H1 (cell line): ENCODE measurements around the gene FBXO21. TPM values are rescaled to one million over a fixed set of nuclear protein-coding genes. Genes with fewer than 3 reads are reported as not detected.

Experiments used
- CTCF ChIA-PET: fragments of 300-600 bp; sonication (Branson Sonifier 250); formaldehyde crosslinking; loops from one replicate; lab custom pipeline; 2021; ENCODE audit not compliant: partially characterized antibody; lab: Charles Lee
- POLR2A ChIA-PET: fragments of 300-600 bp; sonication (Branson Sonifier 250); formaldehyde crosslinking; loops from one replicate; lab custom pipeline; 2021; ENCODE audit warnings: inconsistent platforms; ENCODE audit not compliant: partially characterized antibody; lab: Charles Lee
- DNase-seq, 2 experiments: peaks; one replicate each; pipeline versions ENCODE4 v3.0.0 to v3.0.0-alpha.2; 2010 to 2022; ENCODE audit warnings: low spot score in 2 of 2, low read depth in 1 of 2, mixed read lengths in 1 of 2
- FAIRE-seq: peaks from 2 replicates; lab custom pipeline; 2011; peaks lifted over from hg19 to GRCh38; lab: Jason Lieb, UNC
- H2AFZ ChIP-seq: 2 replicates; pipeline ENCODE4 v1.8.1; 2012; ENCODE audit warnings: low read length, inconsistent platforms
- H2AK5ac ChIP-seq: 2 replicates; pipeline ENCODE4 v1.6.1; 2013; ENCODE audit warnings: low read depth, low read length
- H2BK120ac ChIP-seq: replicated peaks from 2 replicates; pipeline ENCODE3; 2013; ENCODE audit warnings: low read depth, low read length, inconsistent platforms
- H2BK12ac ChIP-seq: 2 replicates; pipeline ENCODE4 v1.6.1; 2013; ENCODE audit warnings: low read depth, low read length
- H2BK15ac ChIP-seq: 2 replicates; pipeline ENCODE4 v1.6.1; 2013; ENCODE audit warnings: low read length
- H2BK20ac ChIP-seq: 2 replicates; pipeline ENCODE4 v1.6.1; 2013; ENCODE audit warnings: low read length
- H2BK5ac ChIP-seq: 2 replicates; pipeline ENCODE4 v1.6.1; 2013; ENCODE audit warnings: low read depth, low read length
- H3K14ac ChIP-seq: 2 replicates; pipeline ENCODE4 v1.6.1; 2013; ENCODE audit warnings: inconsistent platforms; ENCODE audit not compliant: insufficient read length
- H3K18ac ChIP-seq: 2 replicates; pipeline ENCODE4 v1.6.1; 2013; ENCODE audit warnings: low read length; ENCODE audit errors: extremely low read depth
- H3K23ac ChIP-seq: 2 replicates; pipeline ENCODE4 v1.6.1; 2013; ENCODE audit warnings: inconsistent platforms; ENCODE audit not compliant: insufficient read length
- H3K23me2 ChIP-seq: 2 replicates; pipeline ENCODE4 v1.6.1; 2013; ENCODE audit warnings: low read depth, low read length
- H3K27ac ChIP-seq: 2 replicates; pipeline ENCODE4 v1.6.1; 2011; ENCODE audit warnings: low read depth, low read length, inconsistent platforms
- H3K27me3 ChIP-seq, 4 experiments: replicated peaks in 1 of 4; 1 replicate in 1 of 4; 2 replicates in 3 of 4; pipeline versions ENCODE4 v1.6.1 to v1.8.1; 2011 to 2013; ENCODE audit warnings: low read length in 3 of 4, mild to moderate bottlenecking in 3 of 4, inconsistent platforms in 2 of 4, mixed read lengths in 2 of 4, moderate library complexity in 1 of 4; ENCODE audit not compliant: control insufficient read depth in 3 of 4, insufficient read depth in 3 of 4; ENCODE audit errors: extremely low read depth in 1 of 4
- H3K36me3 ChIP-seq, 4 experiments: 2 replicates each; pipeline versions ENCODE4 v1.6.1 to v1.8.1; 2011 to 2013; ENCODE audit warnings: mild to moderate bottlenecking in 4 of 4, low read length in 3 of 4, moderate library complexity in 2 of 4, control low read depth in 1 of 4, inconsistent platforms in 1 of 4; ENCODE audit not compliant: insufficient read depth in 4 of 4, control insufficient read depth in 2 of 4
- H3K4ac ChIP-seq: replicated peaks from 2 replicates; pipeline ENCODE3; 2013; ENCODE audit warnings: low read length, low read depth, mixed read lengths, inconsistent platforms; ENCODE audit not compliant: insufficient read length
- H3K4me1 ChIP-seq, 4 experiments: replicated peaks in 1 of 4; 1 replicate in 1 of 4; 2 replicates in 3 of 4; pipeline versions ENCODE4 v1.6.1 to v1.8.1; 2011 to 2013; ENCODE audit warnings: low read length in 3 of 4, inconsistent platforms in 2 of 4, mixed read lengths in 1 of 4; ENCODE audit not compliant: insufficient read depth in 4 of 4, control insufficient read depth in 3 of 4
- H3K4me2 ChIP-seq, 2 experiments: 2 replicates each; pipeline versions ENCODE4 v1.6.1 to v1.8.1; 2011 to 2013; ENCODE audit warnings: low read depth in 2 of 2, low read length in 2 of 2, control low read depth in 1 of 2, inconsistent platforms in 1 of 2, mild to moderate bottlenecking in 1 of 2; ENCODE audit not compliant: insufficient read depth in 1 of 2
- H3K4me3 ChIP-seq, 4 experiments: fragments of 200-600, 300-600 bp in 1 of 4; sonication (generic), shearing (Covaris generic), sonication (Bioruptor Twin) in 1 of 4; 2 replicates each; pipeline versions ENCODE4 v1.5.1 to v1.8.1; 2011 to 2016; ENCODE audit warnings: low read length in 4 of 4, low read depth in 3 of 4, control low read depth in 2 of 4, inconsistent platforms in 2 of 4, mild to moderate bottlenecking in 2 of 4, mixed read lengths in 1 of 4, moderate library complexity in 1 of 4; ENCODE audit not compliant: insufficient read depth in 2 of 4; ENCODE audit errors: extremely low read depth in 1 of 4
- H3K56ac ChIP-seq: replicated peaks from 2 replicates; pipeline ENCODE3; 2013; ENCODE audit warnings: low read depth, mild to moderate bottlenecking, mixed read lengths, low read length, inconsistent platforms; ENCODE audit not compliant: insufficient read length
- H3K79me1 ChIP-seq: 2 replicates; pipeline ENCODE4 v1.6.1; 2013; ENCODE audit warnings: low read depth, low read length, control low read depth
- H3K79me2 ChIP-seq, 2 experiments: 2 replicates each; pipeline versions ENCODE4 v1.6.1 to v1.8.1; 2012 to 2013; ENCODE audit warnings: low read length in 2 of 2, mild to moderate bottlenecking in 2 of 2, inconsistent platforms in 1 of 2; ENCODE audit not compliant: insufficient read depth in 2 of 2, control insufficient read depth in 1 of 2
- H3K9ac ChIP-seq, 4 experiments: replicated peaks in 1 of 4; 1 replicate in 1 of 4; 2 replicates in 3 of 4; pipeline versions ENCODE4 v1.6.1 to v1.8.1; 2011 to 2013; ENCODE audit warnings: low read depth in 3 of 4, low read length in 3 of 4, control low read depth in 2 of 4, mild to moderate bottlenecking in 2 of 4, moderate library complexity in 2 of 4, inconsistent platforms in 1 of 4; ENCODE audit errors: extremely low read depth in 1 of 4
- H3K9me3 ChIP-seq, 2 experiments: 2 replicates each; pipeline versions ENCODE4 v1.6.1 to v1.8.1; 2012 to 2013; ENCODE audit warnings: mild to moderate bottlenecking in 2 of 2, moderate library complexity in 2 of 2, control low read depth in 1 of 2, inconsistent platforms in 1 of 2, low read depth in 1 of 2, low read length in 1 of 2, mixed read lengths in 1 of 2; ENCODE audit not compliant: insufficient read depth in 2 of 2
- H4K20me1 ChIP-seq, 2 experiments: replicated peaks in 1 of 2; 2 replicates each; pipeline versions ENCODE3 to v1.8.1; 2011 to 2013; ENCODE audit warnings: inconsistent platforms in 2 of 2, low read length in 2 of 2, mild to moderate bottlenecking in 1 of 2; ENCODE audit not compliant: insufficient read depth in 2 of 2, control insufficient read depth in 1 of 2
- H4K5ac ChIP-seq: 2 replicates; pipeline ENCODE4 v1.6.1; 2013; ENCODE audit warnings: low read length, low read depth, mixed read lengths, inconsistent platforms; ENCODE audit not compliant: insufficient read length
- H4K8ac ChIP-seq: 2 replicates; pipeline ENCODE4 v1.8.0; 2013; ENCODE audit warnings: mild to moderate bottlenecking, moderate library complexity, low read length, inconsistent platforms; ENCODE audit not compliant: insufficient read depth; ENCODE audit errors: extremely low read depth
- H4K91ac ChIP-seq: replicated peaks from 2 replicates; pipeline ENCODE3; 2013; ENCODE audit warnings: low read length, mixed read lengths, inconsistent platforms; ENCODE audit not compliant: insufficient read length
- BACH1 ChIP-seq: IDR thresholded peaks from 2 replicates; pipeline ENCODE4 v1.6.1; 2012; ENCODE audit warnings: low read length, improper control_type of control experiment
- CBX5 ChIP-seq: fragments of 300-800, 300-1000 bp; sonication (generic); IDR thresholded peaks from 2 replicates; pipeline ENCODE4 v1.7.1; 2016; ENCODE audit warnings: antibody characterized with exemption, low read length, low read depth
- CEBPB ChIP-seq: IDR thresholded peaks from 2 replicates; pipeline ENCODE4 v1.6.1; 2012; ENCODE audit warnings: low read depth, low read length
- CHD1 ChIP-seq: IDR thresholded peaks from 2 replicates; pipeline ENCODE4 v1.6.1; 2012; ENCODE audit warnings: low read depth, low read length, improper control_type of control experiment
- CHD2 ChIP-seq: IDR thresholded peaks from 2 replicates; pipeline ENCODE4 v1.6.1; 2012; ENCODE audit warnings: low read length, improper control_type of control experiment
- CTBP2 ChIP-seq: IDR thresholded peaks from 2 replicates; pipeline ENCODE4 v1.7.0; 2011; ENCODE audit warnings: borderline replicate concordance, mild to moderate bottlenecking, moderate library complexity, mixed read lengths, low read length; ENCODE audit not compliant: insufficient read depth, insufficient read length
- GTF2F1 ChIP-seq: IDR thresholded peaks from 2 replicates; pipeline ENCODE4 v1.6.1; 2012; ENCODE audit warnings: low read depth, low read length, improper control_type of control experiment, borderline replicate concordance
- JUND ChIP-seq: IDR thresholded peaks from 2 replicates; pipeline ENCODE4 v1.6.1; 2011; ENCODE audit warnings: mild to moderate bottlenecking, improper control_type of control experiment, low read length
- MAX ChIP-seq: IDR thresholded peaks from 2 replicates; pipeline ENCODE4 v1.6.1; 2012; ENCODE audit warnings: inconsistent platforms
- PHF8 ChIP-seq: fragments of 200-600 bp; sonication (generic); conservative IDR thresholded peaks from 2 replicates; pipeline ENCODE4 v1.7.1; 2012; ENCODE audit warnings: low read depth, mild to moderate bottlenecking, inconsistent platforms, low read length, moderate library complexity
- POU5F1 ChIP-seq: IDR thresholded peaks from 2 replicates; pipeline ENCODE4 v1.6.1; 2011; ENCODE audit warnings: low read depth, mild to moderate bottlenecking, low read length, moderate library complexity
- RAD21 ChIP-seq, 2 experiments: IDR thresholded peaks in 1 of 2; conservative IDR thresholded peaks in 1 of 2; 2 replicates each; pipeline ENCODE4 v1.6.1; 2011; ENCODE audit warnings: low read depth in 2 of 2, low read length in 2 of 2, improper control_type of control experiment in 1 of 2, inconsistent platforms in 1 of 2, mild to moderate bottlenecking in 1 of 2, moderate library complexity in 1 of 2
- RBBP5 ChIP-seq: IDR thresholded peaks from 2 replicates; pipeline ENCODE4 v1.7.1; 2012; ENCODE audit warnings: low read depth, mild to moderate bottlenecking, inconsistent platforms, low read length, moderate library complexity, borderline replicate concordance
- RFX5 ChIP-seq: IDR thresholded peaks from 2 replicates; pipeline ENCODE4 v1.6.1; 2011; ENCODE audit warnings: low read depth, low read length, improper control_type of control experiment, borderline replicate concordance
- TBP ChIP-seq: IDR thresholded peaks from 2 replicates; pipeline ENCODE4 v1.6.1; 2011; ENCODE audit warnings: low read depth, low read length, improper control_type of control experiment
- WGBS, 2 experiments: shearing (Covaris generic) in 1 of 2; methylation state at CpG; one replicate each; pipeline versions ENCODE4 v1.1.6 to v1.1.7; 2013 to 2015; ENCODE audit warnings: low lambda C conversion rate in 2 of 2, mixed read lengths in 2 of 2, inconsistent platforms in 1 of 2, low coverage in 1 of 2, missing lambda C conversion rate in 1 of 2; ENCODE audit not compliant: insufficient replicate concordance in 2 of 2, insufficient coverage in 1 of 2, insufficient read length in 1 of 2; ENCODE audit errors: extremely low coverage in 1 of 2, missing lambda C conversion rate in 1 of 2; 5-methylcytosine and 5-hydroxymethylcytosine counted together
- polyA plus RNA-seq, 7 experiments: library from polyadenylated mRNA; depleted of rRNA in 3 of 7; stranded (reverse) in 5 of 7; unstranded in 2 of 7; fragments of >200 nt in 5 of 7; fragments of 200-250 nt in 2 of 7; gene quantifications; 1 replicate in 5 of 7; 2 replicates in 1 of 7; 4 replicates in 1 of 7; pipeline versions ENCODE4 v1.2.1 to v1.2.3, GENCODE V29; 2011 to 2013; ENCODE audit warnings: missing spikeins in 2 of 7, mixed read lengths in 2 of 7
- total RNA-seq: library from RNA; stranded (reverse); fragmentation: NEBNext Ultra II Directional; extraction: Animal tissue kit (Norgen Biotek cat#: 25700); gene quantifications from 2 replicates; pipeline ENCODE4 v1.2.1, GENCODE V29; 2021

Gene FBXO21
- total and polyA plus RNA-seq, 2 of the 8 experiments (the other 6 are each of a cell fraction or from before 2014, with no cell fraction given) = 57.0 to 80.6 TPM

GRCh38 chr12:117228239-117228638, 38.0 kb upstream of the FBXO21 start:
- Histone ChIP-seq H2BK12ac (no peak overlapping the region), H4K20me1 (peaks cover 0 to 1% of the 10 kb centered on the region in 2 experiments), H3K23ac (peak overlapping the region; percentile 12), H2AFZ (no peak overlapping the region), H2BK15ac (no peak overlapping the region), H3K4me2 (no peak overlapping the region), H3K79me2 (no peaks in the 10 kb centered on the region), H2BK20ac (no peak overlapping the region), H3K9ac (no peak overlapping the region), H2AK5ac (no peak overlapping the region), H4K8ac (no peak overlapping the region), H3K4me3 (no peak overlapping the region), H4K5ac (no peak overlapping the region), H3K56ac (no peak overlapping the region), H4K91ac (no peak overlapping the region), H3K14ac (no peak overlapping the region), H3K79me1 (no peaks in the 10 kb centered on the region), H2BK120ac (peak overlapping the region; percentile 14), H3K4me1 (no peaks in the 10 kb centered on the region), H3K9me3 (no peaks in the 10 kb centered on the region), H2BK5ac (no peak overlapping the region), H3K18ac (no peak overlapping the region), H3K23me2 (no peaks in the 10 kb centered on the region), H3K27ac (no peak overlapping the region), H3K36me3 (no peaks in the 10 kb centered on the region), H3K4ac (peak overlapping the region; percentile 13), H3K27me3 (no peaks in the 10 kb centered on the region)
- ChIA-PET CTCF (interaction anchor here (0.9 to 5.5 kb wide), 12 partner anchors 8 to 609 kb away, joined by 3 to 43 read pairs (median 6); no protein-coding TSS in a partner anchor), POLR2A (interaction anchor here (1.4 kb wide), 1 partner anchor 8 kb away, joined by 9 read pairs; no protein-coding TSS in a partner anchor)
- FAIRE-seq (no peak), DNase-seq (no peak)
- WGBS, 2 experiments = 90% methylated on average over 2 of the region's 2 CpGs; no CpG with 5 or more reads in 1 of the 2 experiments
- TF ChIP-seq RAD21 (IDR thresholded peaks at IDR 0.05 in 1 of 2, conservative IDR thresholded peaks at IDR 0.05 in 1 of 2; ENCODE audit: low read depth in 2 of 2, low read length in 2 of 2) (no peak), RBBP5 (no peak), TBP (no peak), GTF2F1 (no peak), BACH1 (no peak), CHD2 (no peak), PHF8 (no peak), POU5F1 (no peak), JUND (no peak), CBX5 (no peak), CHD1 (no peak), MAX (no peak), CEBPB (no peak), RFX5 (no peak), CTBP2 (no peak)
